CD4-positive, alpha-beta T cell treated with Interleukin-21 for 1 hour (primary cell): Measurements from ENCODE around the gene MBP.
"Not testable (repeated sequence)": the region's sequence is repeated elsewhere in the genome, so short reads cannot be mapped to it uniquely, and the experiment has no call there.

ENCODE experiments used
- DNase-seq: peaks from one replicate; pipeline ENCODE4 v3.0.0-alpha.2; 2020

The MBP gene

DNA sequence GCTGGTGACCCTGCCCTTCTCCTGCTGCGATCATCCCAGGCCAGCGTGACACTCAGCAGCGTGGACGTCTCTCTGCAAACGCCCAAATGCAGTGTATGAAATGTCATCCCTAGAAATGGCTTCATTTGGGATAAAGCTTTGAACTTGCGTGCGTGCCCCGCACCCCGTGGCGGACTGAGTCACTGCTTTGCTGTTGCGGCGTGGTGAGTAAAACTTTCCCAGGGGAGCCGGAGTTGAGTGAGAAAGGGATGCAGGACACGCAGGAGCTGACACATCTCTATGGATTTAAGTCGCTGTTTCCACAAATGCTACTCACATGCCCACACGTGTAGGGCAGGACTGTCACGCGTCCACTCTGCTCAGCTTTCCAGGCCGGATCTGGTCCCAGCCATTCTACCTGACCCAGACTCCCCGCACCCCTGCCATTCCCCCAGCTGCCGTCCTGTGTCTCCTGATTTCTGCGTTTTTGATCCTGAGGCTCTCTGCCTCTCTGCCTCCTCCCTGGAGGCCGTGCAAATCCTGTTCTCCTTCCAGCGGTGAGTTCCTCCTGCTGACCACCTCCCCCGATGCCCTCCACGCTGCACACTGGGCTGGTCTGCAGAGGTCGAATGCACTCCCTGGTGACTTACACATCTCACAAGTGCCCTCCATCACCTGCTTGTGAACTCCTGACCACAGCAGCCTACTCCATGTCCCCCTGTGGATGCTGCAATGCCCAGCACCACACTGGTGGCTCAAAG, 88.9 kb downstream of the MBP start:
- DNase-seq: no peak

DNA sequence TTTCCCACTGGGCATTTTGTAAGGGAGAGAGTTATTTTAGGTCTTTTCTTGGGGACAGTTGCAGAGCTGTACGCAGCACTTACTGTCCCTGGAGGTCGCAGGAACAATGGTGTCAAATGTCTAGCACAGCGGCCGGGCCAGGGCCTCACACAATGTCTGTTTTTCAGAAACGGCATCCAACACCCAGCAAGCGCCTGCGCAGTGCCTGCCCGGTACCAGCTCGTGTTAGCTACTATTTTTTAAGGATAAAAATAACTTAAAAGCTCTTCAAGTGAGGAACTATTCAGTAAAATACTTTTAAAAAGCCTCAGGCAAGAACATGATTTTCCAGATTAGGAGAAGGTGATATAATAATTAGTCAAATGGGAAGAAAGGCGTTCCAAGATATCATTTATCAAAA, 90.0 kb downstream of the MBP start:
- no peak for DNase-seq

DNA sequence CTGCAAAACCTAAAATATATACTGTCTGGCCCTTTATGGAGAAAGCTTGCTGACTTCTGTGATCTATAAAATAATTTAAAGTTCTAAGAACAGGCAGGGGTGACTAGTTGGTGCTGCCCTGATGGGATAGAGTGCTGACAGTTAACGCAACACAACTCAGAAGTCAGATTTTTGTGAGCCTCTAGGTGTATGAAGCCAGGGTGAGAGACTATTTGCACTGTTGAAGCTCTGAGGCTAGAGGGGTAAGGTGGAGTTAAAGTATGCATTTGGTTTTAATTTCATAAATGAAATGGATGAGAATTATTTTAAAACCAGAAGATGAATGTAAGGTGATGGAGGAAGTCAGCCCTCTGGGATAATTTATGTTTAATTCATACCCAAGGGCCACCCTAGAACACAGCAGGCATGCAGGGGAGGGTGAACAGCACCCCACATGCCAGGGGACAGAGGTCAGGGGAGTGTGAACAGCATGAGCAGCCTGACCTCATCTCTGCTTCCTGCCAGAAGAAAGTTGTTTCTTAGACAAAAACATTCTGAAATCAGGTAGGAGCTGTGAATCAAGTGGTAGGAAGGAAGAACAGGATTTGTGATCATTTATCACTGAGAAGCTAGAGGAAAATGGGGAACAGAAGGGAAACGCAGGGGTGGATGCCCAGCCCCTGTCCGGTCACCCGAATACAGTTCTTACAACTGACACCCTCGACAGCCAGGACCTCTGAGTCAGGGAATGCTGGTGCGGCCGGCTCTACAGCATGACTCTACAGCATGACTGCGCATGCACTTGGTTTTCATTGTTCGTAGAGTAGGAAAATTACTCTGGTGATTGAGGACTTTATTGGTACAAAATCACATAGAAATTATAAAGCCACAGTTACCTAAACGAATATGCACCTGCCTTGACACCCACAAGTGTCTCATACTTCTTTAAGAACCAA, 93.1 kb downstream of the MBP start:
- no peak for DNase-seq

DNA sequence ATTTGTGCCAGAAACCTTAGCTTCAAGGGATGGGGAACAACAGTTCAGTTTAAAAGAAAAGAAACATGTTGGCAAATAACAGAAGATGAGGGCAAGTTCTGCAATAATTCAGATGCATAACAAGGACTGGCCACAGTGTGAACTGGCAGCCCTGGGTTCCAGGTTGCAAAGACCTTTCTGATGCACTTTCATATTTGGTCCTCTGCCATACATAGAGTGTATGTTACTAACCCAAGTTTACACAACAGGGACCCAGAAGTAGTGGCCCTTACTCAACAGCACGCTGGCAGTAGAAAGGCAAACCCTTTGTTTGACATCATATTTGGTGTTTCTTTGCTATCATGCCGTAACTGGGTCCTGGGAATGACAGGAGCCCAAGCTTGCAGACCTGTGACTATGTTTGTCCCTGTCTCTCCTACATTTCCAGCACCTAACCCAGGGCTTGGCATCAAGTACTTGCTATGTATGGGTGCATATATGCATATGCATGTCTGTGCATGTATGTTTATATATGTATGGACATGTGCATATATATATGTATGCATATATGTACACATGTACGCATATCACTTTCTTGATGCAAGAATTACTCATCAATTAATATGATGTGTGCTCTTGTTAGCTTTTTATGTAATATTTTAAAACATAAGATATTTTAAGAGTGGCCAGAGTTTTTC, 94.3 kb downstream of the MBP start:
- DNase-seq: no peak

DNA sequence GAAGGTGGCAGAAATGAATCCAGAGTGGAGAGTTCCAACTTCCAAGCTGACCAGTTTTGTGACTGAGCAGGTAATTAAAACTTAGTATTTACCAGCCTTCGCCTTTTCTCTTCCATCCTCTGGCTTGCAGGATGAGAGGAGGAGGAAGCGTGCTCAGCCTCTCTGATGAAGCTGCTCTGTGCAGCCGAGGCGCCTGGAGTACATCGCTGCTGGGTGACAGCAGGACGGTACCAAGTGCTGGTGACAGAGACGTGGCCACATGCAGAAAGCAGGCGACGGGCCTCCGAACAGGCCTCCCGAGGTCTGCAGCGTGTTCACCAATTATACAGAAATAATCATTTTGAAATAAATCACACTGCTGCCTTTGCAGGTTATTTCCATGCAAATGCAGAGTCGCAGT, 95.0 kb downstream of the MBP start:
- no peak for DNase-seq

DNA sequence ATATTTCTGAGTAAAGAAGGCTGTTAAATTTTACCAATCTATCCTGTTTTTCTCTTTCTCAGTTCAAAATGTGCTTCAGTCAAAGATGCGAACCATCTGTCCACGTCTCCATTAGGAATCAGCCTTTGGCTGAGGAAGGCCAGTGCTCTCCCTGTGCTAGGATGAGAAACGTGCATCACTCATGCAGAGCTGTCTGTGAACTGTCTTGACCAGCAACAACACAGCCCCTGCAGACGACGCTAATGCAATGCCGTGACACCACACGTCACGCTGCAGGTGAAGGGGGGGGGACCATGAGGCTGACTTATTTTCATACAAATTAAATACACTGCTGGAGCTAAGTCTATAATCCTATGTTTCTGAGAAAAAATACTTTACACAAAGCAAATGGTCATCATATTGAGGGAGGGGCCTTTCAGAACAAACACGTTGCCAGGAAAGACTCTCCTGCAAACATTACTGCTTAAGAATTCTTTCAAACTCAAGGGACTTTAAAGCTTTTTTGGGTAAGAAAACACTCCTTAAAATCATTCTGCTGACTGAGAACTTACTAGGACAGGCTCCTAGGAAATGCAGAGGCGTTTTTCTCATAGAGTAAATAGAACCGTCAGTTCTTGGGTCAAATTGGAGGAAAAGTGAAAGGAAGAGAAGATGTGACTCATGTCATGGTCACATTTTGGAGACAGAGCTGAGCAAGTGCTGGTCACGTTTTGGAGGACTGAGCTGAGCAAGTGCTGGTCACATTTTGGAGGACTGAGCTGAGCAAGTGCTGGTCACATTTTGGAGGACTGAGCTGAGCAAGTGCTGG, 97.0 kb downstream of the MBP start:
- DNase-seq: no peak

DNA sequence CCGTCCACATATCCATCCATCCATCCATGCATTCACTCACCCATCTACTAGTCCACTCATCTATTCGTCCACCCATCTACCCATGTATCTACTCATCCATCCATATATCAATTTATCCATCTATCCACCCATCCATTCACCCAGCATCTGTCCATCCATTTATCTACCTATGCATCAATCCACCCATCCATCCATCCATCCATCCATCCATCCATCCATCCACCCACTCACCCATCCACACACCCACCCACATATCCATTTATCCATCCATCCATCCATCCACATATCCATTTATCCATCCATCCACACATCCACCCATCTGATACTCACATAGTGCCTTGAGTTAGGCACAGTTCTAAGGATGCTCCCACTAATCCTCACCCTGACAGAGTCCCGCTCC, 99.0 kb downstream of the MBP start:
- DNase-seq: no peak

DNA sequence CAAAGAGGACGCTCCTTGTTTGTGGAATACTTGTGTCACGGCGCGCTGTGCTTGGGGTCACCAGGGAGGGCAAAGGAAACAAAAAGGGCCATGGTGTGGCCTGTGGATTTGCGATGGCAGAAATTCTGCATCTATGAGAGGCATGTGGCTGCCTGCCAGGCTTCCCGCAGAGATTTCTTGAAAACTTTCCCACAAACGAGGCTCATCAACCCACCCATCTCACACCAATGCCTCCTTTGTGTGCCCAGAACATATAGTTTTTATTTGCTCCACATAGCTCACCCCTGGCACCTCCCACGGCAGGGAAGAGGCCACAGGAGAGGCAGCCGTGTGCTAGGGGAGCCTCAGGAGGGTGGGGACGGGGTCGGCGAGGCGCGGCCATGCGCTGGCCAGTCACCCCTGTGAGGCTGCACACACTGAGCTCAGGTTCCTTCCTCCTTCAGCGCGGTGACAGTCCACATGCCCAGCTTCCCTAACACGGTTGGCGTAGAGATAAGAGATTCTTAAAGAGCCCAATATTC, 100.3 kb downstream of the MBP start:
- no peak for DNase-seq

DNA sequence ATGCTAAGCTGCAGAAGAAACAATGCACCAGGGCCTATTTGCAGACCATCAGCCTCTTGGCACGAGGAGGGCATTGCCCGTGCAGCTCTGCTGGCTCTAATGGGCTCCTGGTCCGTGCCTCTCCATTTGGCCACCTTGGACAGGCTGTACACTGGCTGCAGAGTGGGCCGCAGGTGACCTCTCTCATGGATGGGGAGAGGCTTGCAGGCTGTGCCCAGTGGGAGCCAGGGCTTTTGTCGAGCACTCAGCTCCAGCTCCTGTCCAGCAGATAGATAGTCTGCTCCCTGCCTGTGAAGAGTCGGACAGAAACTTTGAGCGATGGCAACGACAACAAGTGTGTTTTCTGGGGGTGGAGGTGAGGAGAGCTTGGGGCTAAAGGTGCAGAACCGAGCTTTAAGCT, 100.9 kb downstream of the MBP start:
- no peak for DNase-seq

DNA sequence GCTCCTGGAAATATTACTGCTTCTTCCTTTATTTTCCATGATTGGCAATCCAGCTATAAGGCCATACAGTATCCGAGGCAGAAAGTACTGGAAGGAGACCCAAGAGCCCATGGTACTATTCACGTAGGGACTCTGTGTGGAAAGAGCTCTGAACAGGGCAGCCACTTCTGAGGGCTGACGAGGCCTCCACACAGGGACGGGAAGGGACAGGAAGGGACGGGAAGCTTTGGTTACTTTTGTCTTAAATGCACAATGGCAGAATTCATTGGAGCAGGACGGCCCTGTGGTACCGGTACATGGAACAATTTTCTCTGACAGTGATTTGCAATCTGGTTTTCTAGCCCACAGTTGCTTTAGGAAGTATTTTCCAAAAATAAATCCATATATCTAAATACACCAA, 102.4 kb downstream of the MBP start:
- DNase-seq: no peak

DNA sequence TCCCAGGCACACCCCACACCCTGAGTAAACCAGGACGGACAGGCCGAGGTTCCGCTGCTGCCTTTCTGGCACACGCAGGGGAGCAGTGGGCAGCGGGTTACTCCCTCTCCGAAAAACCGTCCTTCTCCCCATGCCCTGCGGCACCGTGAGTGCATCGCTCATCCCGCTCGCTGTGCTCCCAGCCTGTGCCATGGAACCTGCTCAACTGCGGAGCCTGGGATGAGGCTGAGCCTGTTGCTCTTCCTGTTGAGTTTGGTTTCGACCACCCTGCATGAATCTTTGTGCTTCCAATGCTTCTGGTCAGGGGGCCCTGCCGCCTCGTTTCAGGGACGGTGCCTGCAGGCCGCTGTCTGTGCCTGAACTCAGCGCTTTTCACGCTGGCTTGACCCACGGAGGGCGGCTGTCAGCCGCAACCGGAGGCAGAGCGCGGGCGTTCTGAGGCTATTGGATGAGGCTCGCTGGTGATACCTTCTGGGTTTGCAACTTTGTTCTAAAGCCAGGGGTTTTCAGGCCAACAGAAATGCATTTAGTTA, 106.7 kb downstream of the MBP start:
- DNase-seq: no peak

DNA sequence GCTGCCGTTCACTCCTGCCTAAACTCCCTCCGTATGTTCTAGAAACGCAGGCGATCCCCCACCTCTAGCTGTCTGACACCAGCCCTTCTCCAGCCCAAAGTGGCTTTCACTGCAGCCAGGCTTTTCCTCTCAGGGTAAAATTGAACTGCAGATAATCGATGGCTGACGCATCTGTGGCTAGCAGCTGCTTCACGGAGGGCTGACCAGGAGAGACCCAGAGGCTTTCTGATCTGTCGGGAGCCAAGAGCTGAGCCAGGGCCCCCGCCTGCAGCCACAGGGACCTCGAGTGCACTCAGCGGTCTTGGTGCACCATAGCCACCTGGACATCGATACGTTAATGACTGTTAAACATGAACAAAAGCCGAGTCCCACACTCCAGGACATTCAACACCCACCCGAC, 107.5 kb downstream of the MBP start:
- DNase-seq: no peak

DNA sequence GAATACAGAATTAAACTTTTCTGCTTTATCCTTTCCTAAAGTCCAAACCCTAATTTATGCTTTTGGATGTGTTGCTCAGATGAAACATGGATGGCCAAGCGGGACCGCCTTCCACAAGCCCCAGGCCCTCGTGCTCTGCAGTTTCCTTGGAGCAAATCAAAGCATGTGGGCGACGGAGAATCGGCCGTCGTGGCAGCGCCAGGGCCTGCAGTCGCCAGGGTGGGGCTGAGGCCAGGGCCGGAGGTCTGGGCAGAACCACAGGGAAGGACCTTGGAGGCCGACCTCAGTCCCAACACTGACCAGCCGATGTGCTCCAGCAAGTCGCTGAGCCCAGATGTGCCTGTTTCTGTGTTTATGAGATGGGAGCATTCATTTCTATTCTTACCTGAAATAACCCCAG, 108.1 kb downstream of the MBP start:
- DNase-seq: no peak

DNA sequence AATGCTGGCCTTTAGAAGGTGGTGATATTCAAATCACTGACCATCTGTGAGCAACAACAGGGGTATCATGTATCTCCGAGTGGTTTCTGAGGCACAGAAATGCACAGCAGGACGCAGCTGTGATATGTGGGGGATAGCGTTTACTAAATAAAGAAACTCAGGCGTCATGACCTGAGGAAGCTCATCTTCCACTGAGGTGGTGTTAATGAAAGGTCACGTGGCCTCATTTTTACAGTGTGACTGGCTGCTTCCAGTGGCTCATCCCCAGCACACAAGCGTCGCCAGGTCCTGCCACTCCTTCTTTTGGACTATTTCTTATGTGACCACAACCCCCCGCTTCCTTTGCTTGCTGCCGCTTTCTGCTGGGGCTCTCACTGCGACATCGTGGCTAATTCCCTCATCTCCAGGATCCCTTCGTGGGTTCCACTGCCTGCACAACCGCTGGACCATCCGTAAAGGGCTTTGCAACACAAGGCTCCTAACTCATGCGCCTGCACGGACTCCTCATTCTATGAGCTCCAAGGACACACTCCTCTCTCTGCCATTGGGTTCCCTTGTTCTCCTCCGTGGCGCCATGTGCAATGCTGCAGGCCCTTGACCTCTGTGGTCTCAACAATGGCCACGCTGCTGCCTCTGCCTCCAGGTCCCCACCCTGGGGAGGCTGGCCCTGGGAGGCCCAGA, 109.3 kb downstream of the MBP start:
- no peak for DNase-seq

DNA sequence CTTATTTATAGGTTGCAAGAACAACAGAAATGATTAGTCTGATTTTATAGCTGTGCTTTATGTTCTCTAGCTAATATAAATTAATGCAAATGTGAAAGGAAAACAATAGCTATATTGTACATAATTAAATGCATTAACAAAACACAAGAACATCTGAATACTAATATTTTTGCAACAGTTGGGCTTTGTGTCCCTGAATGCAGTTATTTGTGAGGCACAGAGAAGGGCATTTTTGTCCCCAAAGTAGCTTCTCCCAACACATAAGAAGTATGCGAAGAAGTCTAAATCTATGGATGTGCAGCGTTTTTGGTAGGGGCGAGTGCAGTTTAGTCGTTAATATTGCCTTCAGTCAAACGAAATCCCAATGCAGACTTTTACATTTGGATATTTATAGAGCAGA, 110.0 kb downstream of the MBP start:
- no peak for DNase-seq

DNA sequence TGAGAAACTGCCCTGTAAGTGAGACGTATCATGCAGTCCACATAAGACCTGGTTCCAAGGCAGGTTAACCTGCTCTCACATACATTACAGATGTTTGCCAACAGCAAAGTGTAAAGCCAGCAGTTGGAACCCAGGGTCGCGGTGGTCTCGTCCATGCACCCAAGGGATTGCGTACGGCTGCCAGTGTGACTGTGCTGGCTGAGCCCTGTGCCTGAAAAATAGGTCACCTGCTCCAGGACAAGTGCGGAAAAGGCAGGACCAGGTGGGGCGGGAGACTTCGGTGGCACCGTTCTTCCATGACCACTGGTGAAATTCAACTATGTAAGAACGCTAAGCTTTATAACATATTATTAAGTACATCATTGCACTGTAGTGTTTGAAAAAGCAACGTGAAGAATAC, 110.5 kb downstream of the MBP start:
- no peak for DNase-seq

DNA sequence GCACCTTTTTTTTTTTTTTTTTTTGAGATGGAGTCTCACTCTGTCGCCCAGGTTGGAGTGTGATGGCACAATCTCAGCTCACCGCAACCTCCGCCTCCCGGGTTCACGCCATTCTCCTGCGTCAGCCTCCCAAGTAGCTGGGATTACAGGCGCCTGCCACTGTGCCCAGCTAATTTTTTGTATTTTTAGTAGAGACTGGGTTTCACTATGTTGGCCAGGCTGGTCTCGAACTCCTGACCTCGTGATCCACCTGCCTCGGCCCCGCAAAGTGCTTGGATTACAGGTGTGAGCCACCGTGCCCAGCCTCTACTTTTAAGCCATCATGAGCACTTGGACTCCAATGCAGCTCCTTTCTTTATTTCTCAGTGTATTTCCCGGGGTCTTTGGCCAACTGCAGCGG, 111.1 kb downstream of the MBP start:
- DNase-seq: not testable (repeated sequence)

DNA sequence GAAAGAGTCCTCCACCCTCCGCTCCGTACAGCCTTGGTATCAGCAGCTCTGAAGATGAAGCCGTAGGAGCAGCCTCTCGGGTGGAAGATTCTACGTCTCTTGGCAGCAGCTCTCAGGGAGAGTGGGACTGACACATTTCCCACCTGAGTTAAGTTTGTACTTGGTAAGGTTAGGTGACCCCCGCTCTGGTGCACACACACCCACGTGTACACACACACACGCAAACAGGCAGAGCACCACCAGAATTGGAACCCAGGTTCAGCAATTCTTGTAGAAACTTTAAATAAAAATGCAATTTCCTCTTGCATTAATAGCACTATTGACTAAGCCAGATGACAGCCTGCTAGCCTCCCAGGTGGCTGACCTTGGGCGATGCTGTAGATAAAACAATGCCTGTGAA, 111.5 kb downstream of the MBP start:
- DNase-seq: no peak

DNA sequence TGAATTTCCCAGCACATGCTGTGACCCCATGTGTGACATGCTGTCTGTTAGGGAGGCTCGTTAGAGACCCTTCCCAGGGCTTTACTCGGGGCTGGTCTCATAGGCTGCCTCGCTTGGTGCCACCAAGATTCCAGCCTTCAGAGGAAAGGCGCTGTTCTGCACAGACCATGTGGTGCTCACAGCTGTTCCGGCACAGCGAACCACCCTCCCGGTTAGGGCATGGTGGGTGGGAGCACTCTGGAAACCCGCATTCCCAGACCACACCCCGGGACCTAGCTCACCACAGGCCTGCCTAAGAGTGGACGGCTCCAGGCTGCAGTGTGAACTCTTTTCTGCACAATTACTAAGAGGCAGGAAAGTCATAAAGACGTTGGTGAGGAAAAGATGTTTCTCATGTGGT, 112.0 kb downstream of the MBP start:
- no peak for DNase-seq

DNA sequence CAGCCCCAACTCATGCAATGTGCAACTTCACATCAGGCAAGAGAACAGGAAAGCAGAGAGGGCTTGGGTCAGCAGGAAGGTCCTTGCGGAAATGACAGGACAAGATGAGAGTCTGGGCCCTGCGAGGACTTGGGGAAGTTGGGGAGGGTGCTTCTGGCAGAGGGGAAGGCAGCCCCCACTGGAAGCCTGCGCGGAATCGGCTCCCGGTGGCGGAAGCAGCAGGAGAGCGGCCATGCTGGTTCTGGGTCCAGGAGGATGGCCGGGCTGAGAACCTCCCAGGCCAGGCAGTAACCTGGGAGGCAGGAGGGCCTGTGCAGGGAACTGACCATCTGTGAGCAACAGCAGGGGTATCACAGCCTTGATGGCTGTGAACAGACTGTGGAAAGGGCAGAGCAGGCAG, 112.9 kb downstream of the MBP start:
- no peak for DNase-seq

DNA sequence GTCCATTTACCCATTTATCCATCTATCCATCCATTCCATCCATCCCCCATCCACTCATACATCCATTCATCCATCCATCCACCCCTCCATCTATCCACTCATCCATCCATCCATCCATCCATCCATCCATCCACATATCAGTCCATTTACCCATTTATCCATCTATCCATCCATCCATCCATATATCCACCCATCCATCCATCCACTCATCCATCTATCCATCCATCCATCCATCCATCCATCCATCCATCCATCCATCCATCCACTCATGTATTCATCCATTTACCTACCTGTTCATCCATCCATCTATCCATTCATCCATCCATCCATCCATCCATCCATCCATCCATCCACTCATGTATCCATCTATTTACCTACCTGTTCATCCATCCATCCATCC, 113.9 kb downstream of the MBP start:
- not testable (repeated sequence) for DNase-seq

DNA sequence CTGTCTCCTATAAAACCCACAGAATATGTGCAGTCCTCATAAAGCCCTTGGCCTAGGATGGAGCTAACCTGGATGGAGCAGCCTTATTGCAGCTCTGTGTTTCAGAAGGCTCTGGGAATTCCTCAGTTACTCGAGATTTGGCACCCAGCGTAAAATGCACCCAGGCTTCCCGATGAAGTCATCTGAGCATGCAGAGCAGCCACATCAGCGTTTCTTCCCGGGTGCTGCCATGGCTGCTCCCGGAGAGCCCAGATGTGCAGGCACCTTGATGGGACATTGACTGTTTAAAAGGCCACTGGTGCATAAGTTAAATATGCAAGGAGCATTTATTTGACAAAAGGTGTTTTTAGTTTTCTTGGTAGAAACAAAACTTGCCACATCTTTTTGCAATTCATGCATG, 115.2 kb downstream of the MBP start:
- DNase-seq: no peak
